ENCODE results near the gene APBB2.

- TF ChIP-seq EZH2phosphoT487 (IDR thresholded peaks at IDR 0.05; ENCODE audit: insufficient read depth, low read depth) = no peak
- TF ChIP-seq EZH2 (IDR thresholded peaks at IDR 0.05; ENCODE audit: insufficient read depth, poor library complexity, severe bottlenecking) = no peak
Observed at GRCh38 chr4:41111791-41112190, 102.6 kb downstream of the APBB2 start.
